Measurements from ENCODE around the gene PCSK2.

- TF ChIP-seq CTCF (conservative IDR thresholded peaks at IDR 0.05 in 1 of 2, IDR thresholded peaks at IDR 0.05 in 1 of 2; ENCODE audit: extremely low read depth in 1 of 2, insufficient read depth in 1 of 2, low read depth in 1 of 2, low read length in 2 of 2) (no peak), EZH2 (IDR thresholded peaks at IDR 0.05; ENCODE audit: borderline replicate concordance, low read length) (no peak)
These were observed 118.5 kb downstream of the PCSK2 start for GRCh38 chr20:17345321-17345720.
